Measurements from ENCODE around the gene FOLR2. TPM values are rescaled to one million over a fixed set of nuclear protein-coding genes. Genes with fewer than 3 reads are reported as not detected.

Gene FOLR2
- total and polyA plus RNA-seq, 4 donors = 9.4 to 31.5 (median 16.7) TPM

GRCh38 chr11:72229925-72230763, 13.6 kb downstream of the FOLR2 start:
- H3K27ac ChIP-seq (ENCODE audit: low read depth in 1 of 2, low read length in 2 of 2) = no peak overlapping the region
- H3K27me3 ChIP-seq (ENCODE audit: control insufficient read depth in 4 of 4, insufficient read depth in 4 of 4, low read length in 3 of 4) = no peaks in the 10 kb centered on the region
- DNase-seq (ENCODE audit: low spot score) = no peak
- 97% methylated on average over 21 of the region's 21 CpGs for WGBS
- H3K9ac ChIP-seq (ENCODE audit: low read depth in 1 of 2, low read length in 2 of 2) = no peak overlapping the region
- H3K36me3 ChIP-seq (ENCODE audit: control insufficient read depth in 4 of 4, insufficient read depth in 3 of 4, low read depth in 1 of 4, low read length in 3 of 4) = peaks cover 22 to 69% (median 39%) of the 10 kb centered on the region in 4 donors
- H3K4me3 ChIP-seq (ENCODE audit: low read depth in 1 of 3, low read length in 3 of 3) = no peak overlapping the region
- H3K4me1 ChIP-seq (ENCODE audit: control insufficient read depth in 4 of 4, insufficient read depth in 4 of 4, low read length in 3 of 4) = peaks cover 0 to 7% (median 3%) of the 10 kb centered on the region in 4 donors
- H3K9me3 ChIP-seq (ENCODE audit: control insufficient read depth in 4 of 4, low read length in 3 of 4) = no peaks in the 10 kb centered on the region
- TF ChIP-seq HNF4A (conservative IDR thresholded peaks at IDR 0.05) = no peak
- no peak for TF ChIP-seq MAX (IDR thresholded peaks at IDR 0.05)
- no peak for TF ChIP-seq JUND (IDR thresholded peaks at IDR 0.05)
- TF ChIP-seq GABPA (IDR thresholded peaks at IDR 0.05 in 1 of 2, conservative IDR thresholded peaks at IDR 0.05 in 1 of 2) = no peak
- TF ChIP-seq YY1 (IDR thresholded peaks at IDR 0.05) = no peak
- TF ChIP-seq RAD21 (IDR thresholded peaks at IDR 0.05) = no peak
- no peak for TF ChIP-seq HNF4G (IDR thresholded peaks at IDR 0.05)
- no peak for TF ChIP-seq RXRA (IDR thresholded peaks at IDR 0.05)
- TF ChIP-seq FOXA1 (IDR thresholded peaks at IDR 0.05) = no peak
- no peak for TF ChIP-seq EGR1 (IDR thresholded peaks at IDR 0.05; ENCODE audit: low read depth in 2 of 2)

- H3K27ac ChIP-seq (ENCODE audit: low read depth in 1 of 2, low read length in 2 of 2) = no peak overlapping the region
- H3K9me3 ChIP-seq (ENCODE audit: control insufficient read depth in 4 of 4, low read length in 3 of 4) = no peaks in the 10 kb centered on the region
- no peaks in the 10 kb centered on the region for H3K27me3 ChIP-seq (ENCODE audit: control insufficient read depth in 4 of 4, insufficient read depth in 4 of 4, low read length in 3 of 4)
- no peak for TF ChIP-seq ZBTB33 (IDR thresholded peaks at IDR 0.05)
- no peak for TF ChIP-seq YY1 (IDR thresholded peaks at IDR 0.05)
- TF ChIP-seq FOXA1 (IDR thresholded peaks at IDR 0.05) = no peak
- no peak for TF ChIP-seq RXRA (IDR thresholded peaks at IDR 0.05)
- TF ChIP-seq TAF1 (conservative IDR thresholded peaks at IDR 0.05) = no peak
- TF ChIP-seq ATF3 (IDR thresholded peaks at IDR 0.05) = no peak
- no peak for TF ChIP-seq RAD21 (IDR thresholded peaks at IDR 0.05)
- no peak for TF ChIP-seq REST (IDR thresholded peaks at IDR 0.05)
- no peak overlapping the region for H3K4me3 ChIP-seq (ENCODE audit: low read depth in 1 of 3, low read length in 3 of 3)
- H3K9ac ChIP-seq (ENCODE audit: low read depth in 1 of 2, low read length in 2 of 2) = no peak overlapping the region
- peaks cover 25 to 75% (median 39%) of the 10 kb centered on the region in 4 donors for H3K36me3 ChIP-seq (ENCODE audit: control insufficient read depth in 4 of 4, insufficient read depth in 3 of 4, low read depth in 1 of 4, low read length in 3 of 4)
- no peaks in the 10 kb centered on the region for H3K4me1 ChIP-seq (ENCODE audit: control insufficient read depth in 4 of 4, insufficient read depth in 4 of 4, low read length in 3 of 4)
- 95% methylated on average over 18 of the region's 18 CpGs for WGBS
- no peak for DNase-seq (ENCODE audit: low spot score)
Observed at GRCh38 chr11:72230764-72231365, 14.3 kb downstream of the FOLR2 start.
